BE2C (cell line): ENCODE results near the gene PTGER1.
"Not testable (repeated sequence)": the region's sequence is repeated elsewhere in the genome, so short reads cannot be mapped to it uniquely, and the experiment has no call there.

Experiments
- DNase-seq: peaks from one replicate; pipeline ENCODE4 v3.0.0-alpha.2; 2020
- H3K27me3 ChIP-seq: fragments of 250-450 bp; sonication (Bioruptor Pico); 2 replicates; pipeline ENCODE4 v1.5.1; 2020; ENCODE audit warnings: mild to moderate bottlenecking
- H3K36me3 ChIP-seq: fragments of 250-450 bp; sonication (Bioruptor Pico); 2 replicates; pipeline ENCODE4 v1.5.1; 2020; ENCODE audit warnings: mild to moderate bottlenecking
- H3K4me1 ChIP-seq: fragments of 250-450 bp; sonication (Bioruptor Pico); 2 replicates; pipeline ENCODE4 v1.5.1; 2020
- H3K4me3 ChIP-seq: 2 replicates; pipeline ENCODE4 v1.5.1; 2011; ENCODE audit warnings: low read depth, low read length
- H3K9me3 ChIP-seq: fragments of 250-450 bp; sonication (Bioruptor Pico); 2 replicates; pipeline ENCODE4 v1.5.1; 2020
- TF ChIP-seq, protein P1 (sequence below): IDR thresholded peaks from 2 replicates; pipeline ENCODE4 v1.5.1; 2012; ENCODE audit warnings: mild to moderate bottlenecking, low read depth, low read length

Gene PTGER1

DNA sequence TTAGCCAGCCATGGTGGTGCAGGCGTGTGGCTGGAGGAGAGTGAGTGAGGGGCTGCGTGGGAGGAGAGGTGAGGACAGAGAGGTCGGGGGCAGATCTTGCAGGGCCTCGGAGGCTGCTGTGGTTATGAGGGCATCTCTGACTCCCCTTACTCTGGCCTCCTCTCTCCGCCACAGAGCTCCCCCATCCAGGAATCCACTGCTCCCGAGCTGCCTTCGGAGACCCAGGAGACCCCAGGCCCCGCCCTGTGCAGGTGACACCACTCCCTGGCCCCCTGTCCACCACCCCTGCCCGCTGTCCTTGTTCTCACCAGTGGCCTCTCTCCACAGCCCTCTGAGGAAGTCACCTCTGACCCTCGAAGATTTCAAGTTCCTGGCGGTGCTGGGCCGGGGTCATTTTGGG, 7.8 kb downstream of the PTGER1 start:
- DNase-seq = no peak
- peaks cover 5% of the 10 kb centered on the region for H3K4me1 ChIP-seq
- H3K4me3 ChIP-seq = no peak overlapping the region
- TF ChIP-seq, protein P1, sequence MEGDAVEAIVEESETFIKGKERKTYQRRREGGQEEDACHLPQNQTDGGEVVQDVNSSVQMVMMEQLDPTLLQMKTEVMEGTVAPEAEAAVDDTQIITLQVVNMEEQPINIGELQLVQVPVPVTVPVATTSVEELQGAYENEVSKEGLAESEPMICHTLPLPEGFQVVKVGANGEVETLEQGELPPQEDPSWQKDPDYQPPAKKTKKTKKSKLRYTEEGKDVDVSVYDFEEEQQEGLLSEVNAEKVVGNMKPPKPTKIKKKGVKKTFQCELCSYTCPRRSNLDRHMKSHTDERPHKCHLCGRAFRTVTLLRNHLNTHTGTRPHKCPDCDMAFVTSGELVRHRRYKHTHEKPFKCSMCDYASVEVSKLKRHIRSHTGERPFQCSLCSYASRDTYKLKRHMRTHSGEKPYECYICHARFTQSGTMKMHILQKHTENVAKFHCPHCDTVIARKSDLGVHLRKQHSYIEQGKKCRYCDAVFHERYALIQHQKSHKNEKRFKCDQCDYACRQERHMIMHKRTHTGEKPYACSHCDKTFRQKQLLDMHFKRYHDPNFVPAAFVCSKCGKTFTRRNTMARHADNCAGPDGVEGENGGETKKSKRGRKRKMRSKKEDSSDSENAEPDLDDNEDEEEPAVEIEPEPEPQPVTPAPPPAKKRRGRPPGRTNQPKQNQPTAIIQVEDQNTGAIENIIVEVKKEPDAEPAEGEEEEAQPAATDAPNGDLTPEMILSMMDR = no peak
- 0 out of 2 replicates have a peak, but pooled peaks cover 1% of the 10 kb centered on the region for H3K27me3 ChIP-seq
- H3K9me3 ChIP-seq = no peaks in the 10 kb centered on the region
- peaks cover 32% of the 10 kb centered on the region for H3K36me3 ChIP-seq

DNA sequence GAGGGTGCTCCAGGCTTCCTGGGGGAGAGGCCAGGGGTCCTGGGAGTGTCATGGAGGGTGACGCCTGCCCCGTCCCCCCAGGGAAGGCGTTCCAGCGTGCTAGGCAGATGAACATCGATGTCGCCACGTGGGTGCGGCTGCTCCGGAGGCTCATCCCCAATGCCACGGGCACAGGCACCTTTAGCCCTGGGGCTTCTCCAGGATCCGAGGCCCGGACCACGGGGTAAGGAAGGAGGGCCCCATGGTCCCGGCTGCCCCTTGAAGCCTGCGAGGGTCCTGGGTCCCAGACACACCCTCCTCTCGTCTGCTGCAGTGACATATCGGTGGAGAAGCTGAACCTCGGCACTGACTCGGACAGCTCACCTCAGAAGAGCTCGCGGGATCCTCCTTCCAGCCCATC, 11.4 kb downstream of the PTGER1 start:
- Histone ChIP-seq H3K4me3 (no peak overlapping the region), H3K9me3 (no peaks in the 10 kb centered on the region), H3K27me3 (no peaks in the 10 kb centered on the region), H3K4me1 (no peaks in the 10 kb centered on the region), H3K36me3 (peaks cover 23% of the 10 kb centered on the region)
- TF ChIP-seq, protein P1 = no peak
- no peak for DNase-seq

DNA sequence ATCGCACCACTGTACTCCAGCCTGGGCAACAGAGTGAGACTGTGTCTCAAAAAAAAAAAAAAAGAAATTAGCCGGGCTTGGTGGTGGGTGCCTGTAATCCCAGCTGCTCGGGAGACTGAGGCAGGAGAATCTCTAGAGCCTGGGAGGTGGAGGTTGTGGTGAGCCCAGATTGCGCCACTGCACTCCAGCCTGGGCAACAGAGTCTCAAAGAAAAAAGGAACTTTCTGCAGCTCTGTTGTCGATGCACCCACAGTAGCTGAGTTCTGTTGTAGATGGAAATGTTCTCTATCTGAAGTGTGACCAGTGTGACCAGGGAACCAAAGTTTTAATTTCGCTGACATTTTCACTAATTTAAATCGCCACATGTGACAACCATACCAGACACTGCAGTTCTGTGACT, 12.8 kb downstream of the PTGER1 start:
- H3K27me3 ChIP-seq, DNase-seq, H3K4me3 ChIP-seq, H3K4me1 ChIP-seq, H3K9me3 ChIP-seq: not testable (repeated sequence)
- peaks cover 11% of the 10 kb centered on the region for H3K36me3 ChIP-seq

DNA sequence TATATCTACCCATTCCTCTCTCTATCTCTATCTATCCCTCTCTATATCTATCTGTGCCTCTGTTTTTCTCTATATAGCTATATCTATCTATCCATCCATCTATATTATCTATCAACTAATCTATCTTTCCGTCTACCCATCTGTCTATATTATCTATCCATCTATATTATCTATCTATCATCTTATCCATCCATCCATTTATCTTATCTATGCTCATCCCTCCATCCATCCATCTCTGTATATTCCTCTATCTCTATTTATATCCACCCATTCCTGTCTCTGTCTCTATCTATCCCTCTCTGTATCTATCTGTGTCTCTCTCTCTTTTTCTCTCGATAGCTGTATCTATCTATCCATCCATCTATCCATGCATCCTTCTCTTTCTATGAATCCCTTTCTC, 14.2 kb downstream of the PTGER1 start:
- Histone ChIP-seq H3K27me3 (no peaks in the 10 kb centered on the region), H3K9me3 (no peaks in the 10 kb centered on the region), H3K4me3 (no peak overlapping the region), H3K4me1 (no peaks in the 10 kb centered on the region), H3K36me3 (peaks cover 10% of the 10 kb centered on the region; the same call in 1 of the 2 replicates)
- no peak for DNase-seq
- TF ChIP-seq, protein P1 = no peak

DNA sequence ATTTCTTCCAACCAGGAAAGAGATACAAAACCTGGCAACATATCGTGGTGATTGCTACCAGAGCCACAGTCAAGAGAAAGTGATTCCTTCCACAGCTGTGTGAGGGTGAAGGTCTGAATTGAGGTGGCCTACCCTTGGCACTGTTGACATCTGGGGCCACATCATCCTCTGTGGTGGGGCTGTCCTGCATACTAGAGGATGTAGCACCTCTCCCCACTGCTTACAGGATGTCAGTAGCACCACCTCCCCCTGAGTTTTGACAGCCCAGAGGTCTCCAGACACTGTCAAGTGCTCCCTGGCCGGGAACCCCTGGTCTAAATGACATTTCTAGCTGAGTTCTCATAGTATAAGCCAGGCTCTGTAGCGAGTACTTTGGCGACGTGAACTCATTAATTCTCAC, 15.5 kb downstream of the PTGER1 start:
- Histone ChIP-seq H3K27me3 (no peaks in the 10 kb centered on the region), H3K36me3 (peaks cover 10% of the 10 kb centered on the region), H3K4me1 (no peaks in the 10 kb centered on the region), H3K4me3 (no peak overlapping the region), H3K9me3 (no peaks in the 10 kb centered on the region)
- TF ChIP-seq, protein P1 = no peak
- DNase-seq = no peak

DNA sequence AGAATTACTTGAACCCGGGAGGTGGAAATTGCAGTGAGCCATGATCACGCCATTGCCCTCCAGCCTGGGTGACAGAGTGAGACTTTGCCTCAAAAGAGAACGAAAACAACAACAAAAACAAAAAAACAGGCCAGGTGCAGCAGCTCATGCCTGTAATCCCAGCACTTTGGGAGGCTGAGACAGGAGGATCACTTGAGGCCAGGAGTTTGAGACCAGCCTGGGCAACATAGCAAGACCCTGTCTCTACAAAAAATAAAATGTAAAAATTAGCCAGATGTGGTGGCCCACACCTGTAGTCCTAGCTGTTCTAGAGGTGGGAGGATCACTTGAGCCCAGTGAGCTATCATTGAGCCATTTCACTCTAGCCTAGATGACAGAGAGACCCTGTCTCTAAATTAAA, 22.9 kb downstream of the PTGER1 start:
- H3K27me3 ChIP-seq, H3K4me1 ChIP-seq, H3K4me3 ChIP-seq, DNase-seq, H3K9me3 ChIP-seq: not testable (repeated sequence)
- H3K36me3 ChIP-seq = peaks cover 28% of the 10 kb centered on the region

DNA sequence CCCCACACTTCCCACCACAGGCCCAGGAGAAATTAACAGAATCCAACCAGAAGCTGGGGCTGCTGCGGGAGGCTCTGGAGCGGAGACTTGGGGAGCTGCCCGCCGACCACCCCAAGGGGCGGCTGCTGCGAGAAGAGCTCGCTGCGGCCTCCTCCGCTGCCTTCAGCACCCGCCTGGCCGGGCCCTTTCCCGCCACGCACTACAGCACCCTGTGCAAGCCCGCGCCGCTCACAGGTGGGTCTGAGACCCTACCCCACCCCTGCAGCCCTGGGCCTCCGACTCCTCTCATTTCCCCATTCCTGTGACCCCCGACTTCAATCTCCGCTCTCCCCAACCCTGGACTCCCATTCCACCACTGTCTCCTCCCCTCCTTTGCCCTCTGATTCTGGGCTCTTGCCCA, 24.3 kb downstream of the PTGER1 start:
- no peaks in the 10 kb centered on the region for H3K27me3 ChIP-seq
- H3K9me3 ChIP-seq = no peaks in the 10 kb centered on the region
- H3K4me3 ChIP-seq = no peak overlapping the region
- H3K36me3 ChIP-seq = peaks cover 31% of the 10 kb centered on the region
- no peaks in the 10 kb centered on the region for H3K4me1 ChIP-seq
- TF ChIP-seq, protein P1 = no peak
- DNase-seq = no peak
